NCI-H146 treated with DMSO at 0.1 percent for 48 hours (cell line): ENCODE measurements around the gene NLRC5.
"Not testable (repeated sequence)": the region's sequence is repeated elsewhere in the genome, so short reads cannot be mapped to it uniquely, and the experiment has no call there.

ENCODE experiments used
- DNase-seq: peaks from one replicate; lab custom pipeline; 2025; ENCODE audit not compliant: unreplicated experiment; lab: John Stamatoyannopoulos, UW

The NLRC5 gene

GRCh38 chr16:57000271-57001025 is 11.1 kb downstream of the NLRC5 start:
- no peak for DNase-seq

GRCh38 chr16:57001026-57001679 is 11.8 kb downstream of the NLRC5 start:
- no peak for DNase-seq

- DNase-seq = no peak
Observed at GRCh38 chr16:57003439-57004386, 14.4 kb downstream of the NLRC5 start.

- DNase-seq = no peak
Observed at GRCh38 chr16:57004387-57005250, 15.3 kb downstream of the NLRC5 start.

GRCh38 chr16:57005597-57005996 is 16.2 kb downstream of the NLRC5 start:
- not testable (repeated sequence) for DNase-seq

- DNase-seq = no peak
Observed at GRCh38 chr16:57007050-57007449, 17.7 kb downstream of the NLRC5 start.

GRCh38 chr16:57007530-57007929 is 18.2 kb downstream of the NLRC5 start:
- no peak for DNase-seq

- no peak for DNase-seq
Observed at GRCh38 chr16:57008440-57008839, 19.1 kb downstream of the NLRC5 start.

- DNase-seq = no peak
Observed at GRCh38 chr16:57009643-57010170, 20.4 kb downstream of the NLRC5 start.

- DNase-seq = no peak
Observed at GRCh38 chr16:57012353-57012752, 23.0 kb downstream of the NLRC5 start.

- no peak for DNase-seq
Observed at GRCh38 chr16:57013229-57013628, 23.9 kb downstream of the NLRC5 start.

GRCh38 chr16:57013902-57014301 is 24.5 kb downstream of the NLRC5 start:
- no peak for DNase-seq

GRCh38 chr16:57016301-57016700 is 26.9 kb downstream of the NLRC5 start:
- DNase-seq = no peak

GRCh38 chr16:57016831-57017230 is 27.5 kb downstream of the NLRC5 start:
- no peak for DNase-seq

- DNase-seq = no peak
Observed at GRCh38 chr16:57017251-57017650, 27.9 kb downstream of the NLRC5 start.

- DNase-seq = no peak
Observed at GRCh38 chr16:57019746-57020145, 30.4 kb downstream of the NLRC5 start.

GRCh38 chr16:57020651-57021050 is 31.3 kb downstream of the NLRC5 start:
- DNase-seq = no peak

- DNase-seq = no peak
Observed at GRCh38 chr16:57021757-57022156, 32.4 kb downstream of the NLRC5 start.

GRCh38 chr16:57022445-57022844 is 33.1 kb downstream of the NLRC5 start:
- DNase-seq = no peak

- DNase-seq = no peak
Observed at GRCh38 chr16:57023541-57024249, 34.3 kb downstream of the NLRC5 start.
